GM18498 (cell line): ENCODE results near the gene PSMD1.
"Not testable (repeated sequence)": the region's sequence is repeated elsewhere in the genome, so short reads cannot be mapped to it uniquely, and the experiment has no call there.

Experiments used
- ATAC-seq: cut with Tn5 transposase; IDR thresholded peaks from one replicate; pipeline ENCODE4 v1.9.1; 2021; ENCODE audit warnings: mild to moderate bottlenecking, moderate library complexity; ENCODE audit not compliant: unreplicated experiment

PSMD1 gene

DNA sequence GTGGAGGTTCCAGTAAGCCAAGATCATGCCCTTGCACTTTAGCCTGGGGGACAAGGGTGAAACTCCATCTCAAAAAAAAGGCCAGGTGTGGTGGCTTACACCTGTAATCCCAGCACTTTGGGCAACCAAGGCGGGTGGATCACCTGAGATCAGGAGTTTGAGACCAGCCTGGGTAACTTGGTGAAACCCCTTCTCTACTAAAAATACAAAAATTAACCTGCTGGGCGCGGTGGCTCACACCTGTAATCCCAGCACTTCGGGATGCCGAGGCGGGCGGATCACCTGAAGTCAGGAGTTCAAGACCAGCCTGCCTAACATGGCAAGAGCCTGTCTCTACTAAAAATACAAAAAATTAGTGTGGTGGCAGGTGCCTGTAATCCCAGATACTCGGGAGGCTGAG is 84.1 kb downstream of the PSMD1 start:
- not testable (repeated sequence) for ATAC-seq

- no peak for ATAC-seq
These were observed 88.2 kb downstream of the PSMD1 start for GRCh38 chr2:231144896-231145295.

DNA sequence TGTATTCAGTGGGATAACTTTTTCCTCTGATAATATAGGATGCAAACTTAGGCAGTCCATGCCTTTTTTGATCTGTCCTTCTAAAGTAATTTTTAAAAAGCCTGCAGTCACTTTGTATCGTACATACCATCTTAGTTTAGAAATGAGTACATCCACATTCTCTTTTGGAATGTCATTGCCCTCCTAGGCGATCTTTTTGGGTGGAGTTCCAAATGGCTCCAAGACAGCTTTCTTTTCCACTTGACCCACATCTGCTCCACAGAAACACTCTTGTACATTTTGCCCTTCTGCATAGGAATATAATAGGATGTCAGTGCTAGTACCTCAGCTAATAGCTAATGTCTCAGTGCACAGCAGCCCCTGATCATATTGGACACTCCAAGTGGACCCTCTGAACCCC is 90.0 kb downstream of the PSMD1 start:
- no peak for ATAC-seq

DNA sequence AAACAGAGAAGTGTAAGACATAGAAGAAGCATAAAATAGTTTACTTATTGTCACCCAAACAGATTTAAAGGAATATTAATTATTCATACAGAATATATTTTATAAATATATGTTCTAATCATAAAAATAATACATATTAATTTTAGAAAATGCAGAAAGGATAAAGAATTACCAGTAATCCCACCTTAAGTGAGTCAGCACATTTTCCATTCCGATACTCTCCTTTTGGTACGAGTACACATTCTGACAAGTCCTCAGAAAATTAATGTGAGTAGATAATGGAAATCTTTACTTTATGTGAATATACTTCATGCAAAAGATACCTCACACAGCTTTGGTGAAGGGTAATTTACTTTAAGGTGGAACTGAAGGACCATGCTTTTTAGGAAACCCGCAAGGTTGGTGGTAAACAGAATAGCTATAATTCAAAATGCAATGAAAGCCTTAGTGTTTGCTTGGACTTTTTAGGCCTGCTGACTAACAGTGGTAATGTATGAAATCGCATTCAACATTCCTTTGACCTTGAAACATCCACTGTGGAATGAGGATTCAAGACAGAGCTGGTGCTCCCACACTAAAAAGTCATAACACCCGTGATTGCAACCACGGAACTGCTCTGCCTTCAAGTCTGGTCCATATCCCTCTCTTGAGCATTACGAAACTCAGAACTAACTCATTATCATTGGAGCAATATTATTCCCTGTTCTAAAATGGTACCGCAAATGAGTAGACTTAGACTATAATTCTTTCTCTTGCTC is 96.3 kb downstream of the PSMD1 start:
- ATAC-seq = no peak

GRCh38 chr2:231159306-231159705 is 102.6 kb downstream of the PSMD1 start:
- no peak for ATAC-seq

GRCh38 chr2:231160701-231161100 is 104.0 kb downstream of the PSMD1 start:
- ATAC-seq = no peak

DNA sequence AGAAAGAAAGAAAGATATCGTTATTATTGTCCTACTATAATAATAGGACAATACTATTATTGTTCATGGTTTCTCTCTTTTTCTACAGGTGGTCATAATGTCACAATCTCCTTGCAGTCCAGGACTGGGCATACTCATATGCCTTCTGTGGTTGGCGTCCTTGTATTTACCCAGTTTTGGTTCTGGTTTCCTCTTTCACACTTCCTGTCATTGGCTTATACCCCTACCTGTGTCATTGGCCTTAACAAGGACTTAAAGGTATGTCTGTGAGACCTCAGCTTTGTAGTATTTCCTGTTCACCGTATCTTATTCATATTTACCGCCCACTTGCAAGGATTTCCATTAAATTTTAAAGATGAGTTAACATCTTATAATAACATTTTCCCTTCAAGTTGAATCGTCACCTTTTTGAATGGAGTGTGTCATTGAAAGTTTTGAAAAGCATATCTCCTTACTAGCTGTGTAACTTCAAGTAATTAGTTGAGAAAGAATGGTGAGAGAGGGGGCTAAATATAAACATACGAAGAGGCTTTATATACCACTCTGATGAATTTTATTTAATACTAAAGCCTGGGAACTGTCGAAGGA is 104.7 kb downstream of the PSMD1 start:
- ATAC-seq = no peak

DNA sequence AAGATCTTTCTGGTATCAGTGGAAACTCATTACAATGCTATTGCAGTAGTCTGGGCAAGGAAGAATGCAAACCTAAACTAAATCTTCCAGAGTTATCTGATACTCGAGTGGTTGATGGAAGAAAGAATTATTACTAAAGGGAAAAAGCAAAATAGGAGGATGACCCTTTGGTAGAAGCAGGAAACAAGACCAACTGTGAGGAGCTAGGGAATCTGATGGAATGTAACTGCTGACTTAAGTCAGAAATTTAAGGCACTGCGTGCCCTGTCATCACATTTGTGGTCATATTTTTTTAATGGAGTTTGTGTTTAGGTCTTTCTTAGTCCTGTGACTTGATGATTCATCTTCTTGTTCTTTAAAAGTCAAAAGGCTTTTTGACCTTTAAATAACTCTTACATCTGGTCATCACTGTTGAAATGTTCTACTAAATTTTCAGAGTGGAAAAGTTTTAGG is 105.2 kb downstream of the PSMD1 start:
- no peak for ATAC-seq

GRCh38 chr2:231163011-231163410 is 106.3 kb downstream of the PSMD1 start:
- no peak for ATAC-seq

DNA sequence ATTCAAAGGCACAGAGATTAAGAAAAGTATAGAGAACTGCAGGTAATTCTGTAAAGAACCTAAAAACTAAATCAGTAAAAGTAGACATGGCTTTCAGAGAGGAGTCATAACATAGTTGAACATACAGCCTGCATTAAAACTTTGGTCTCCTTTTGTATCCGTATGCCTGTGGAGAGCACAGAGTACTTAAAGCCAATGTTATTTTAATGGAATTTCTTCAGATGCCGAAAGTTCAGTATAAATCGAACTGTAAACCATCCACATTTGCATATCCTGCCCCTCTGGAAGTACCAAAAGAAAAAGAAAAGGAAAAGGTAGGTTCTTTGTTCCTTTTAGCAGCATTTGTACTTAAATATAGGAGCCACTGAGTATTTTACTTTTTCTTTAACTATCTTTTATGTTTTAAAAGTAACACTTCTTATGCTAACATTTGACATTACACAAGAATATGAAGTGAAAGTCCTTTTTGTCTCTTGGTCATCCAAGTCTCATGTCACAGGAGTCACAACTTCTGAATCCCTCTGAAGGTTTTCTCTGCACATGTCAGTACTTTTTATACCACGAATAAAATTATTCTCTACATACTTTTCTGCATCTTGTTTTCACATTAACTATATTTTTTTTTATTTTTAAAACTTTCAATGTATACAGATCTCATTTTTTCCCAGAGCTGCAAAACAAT is 106.9 kb downstream of the PSMD1 start:
- ATAC-seq = no peak

DNA sequence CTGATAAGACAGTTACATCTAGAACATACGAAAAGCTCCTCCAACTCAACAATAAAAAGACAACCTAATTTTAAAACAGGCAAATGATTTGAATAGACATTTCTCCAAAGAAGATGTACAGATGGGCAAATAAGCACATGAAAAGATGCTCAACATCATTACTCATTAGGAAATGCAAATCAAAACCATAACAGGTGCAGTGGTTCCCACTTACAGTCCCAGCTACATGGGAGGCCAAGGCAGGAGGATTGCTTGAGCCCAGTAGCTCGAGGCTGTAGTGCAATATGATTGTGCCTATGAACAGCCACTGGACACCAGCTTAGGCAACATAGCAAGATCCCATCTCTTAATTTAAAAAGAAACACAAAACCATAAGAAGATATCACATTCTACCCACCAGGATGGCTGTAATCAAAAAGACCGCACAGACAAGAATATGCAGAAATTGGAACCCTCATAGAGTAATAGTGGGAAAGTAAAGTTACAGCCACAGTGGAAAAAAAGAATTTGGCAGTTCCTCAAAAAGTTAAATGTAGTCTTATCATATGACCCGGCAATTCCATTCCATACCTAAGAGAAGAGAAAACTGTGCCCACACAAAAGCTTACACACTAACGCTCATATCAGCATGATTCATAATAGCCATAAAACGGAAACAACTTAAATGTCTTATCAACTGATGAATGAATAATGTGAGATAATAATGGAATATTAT is 111.2 kb downstream of the PSMD1 start:
- no peak for ATAC-seq

- no peak for ATAC-seq
These were observed 111.9 kb downstream of the PSMD1 start for GRCh38 chr2:231168460-231169139.

- no peak for ATAC-seq
These were observed 112.8 kb downstream of the PSMD1 start for GRCh38 chr2:231169488-231169887.

- no peak for ATAC-seq
These were observed 113.4 kb downstream of the PSMD1 start for GRCh38 chr2:231170055-231170454.

GRCh38 chr2:231172025-231172424 is 115.4 kb downstream of the PSMD1 start:
- ATAC-seq = no peak

GRCh38 chr2:231174211-231174651 is 117.6 kb downstream of the PSMD1 start:
- no peak for ATAC-seq

GRCh38 chr2:231176066-231176465 is 119.4 kb downstream of the PSMD1 start:
- no peak for ATAC-seq

DNA sequence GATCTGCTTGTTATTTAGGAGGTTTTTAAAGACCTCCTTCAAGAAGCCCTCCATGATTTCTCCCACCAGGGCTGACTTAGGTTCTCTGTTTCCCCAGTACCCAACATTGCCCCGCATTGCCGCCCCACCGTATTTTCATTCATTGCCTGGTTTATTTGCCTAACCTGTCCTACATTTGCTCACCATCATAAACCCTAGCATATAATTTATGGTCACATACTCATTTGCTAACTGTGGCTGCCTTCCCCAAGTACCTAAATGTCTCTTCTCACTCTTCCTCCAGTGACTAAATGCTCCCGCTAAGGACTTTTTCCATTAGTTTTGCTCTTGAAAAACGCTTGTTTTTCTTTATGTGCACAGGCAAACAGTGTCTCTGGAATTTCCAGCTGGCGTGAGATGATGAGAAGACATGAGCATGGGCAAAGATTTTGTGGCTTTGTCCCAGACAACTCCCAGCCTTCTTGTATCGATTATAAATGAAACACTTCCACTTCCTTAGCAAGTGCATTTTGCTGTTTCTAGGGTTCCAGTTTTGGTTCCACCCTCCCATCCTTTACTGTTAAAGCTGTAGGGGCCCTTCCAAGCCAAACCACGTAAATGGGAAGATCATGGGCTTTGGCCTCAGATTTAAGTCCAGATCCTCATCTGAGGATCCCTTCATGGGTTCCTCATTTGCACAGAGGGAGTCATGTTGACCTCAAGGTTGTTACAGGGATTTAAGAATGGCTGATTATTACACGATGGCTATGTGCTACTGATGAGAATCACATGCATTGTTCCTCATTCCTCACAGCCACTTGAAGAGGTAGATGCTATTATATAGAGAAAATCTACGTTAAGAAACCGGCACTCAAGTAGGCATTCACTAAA is 120.7 kb downstream of the PSMD1 start:
- no peak for ATAC-seq

DNA sequence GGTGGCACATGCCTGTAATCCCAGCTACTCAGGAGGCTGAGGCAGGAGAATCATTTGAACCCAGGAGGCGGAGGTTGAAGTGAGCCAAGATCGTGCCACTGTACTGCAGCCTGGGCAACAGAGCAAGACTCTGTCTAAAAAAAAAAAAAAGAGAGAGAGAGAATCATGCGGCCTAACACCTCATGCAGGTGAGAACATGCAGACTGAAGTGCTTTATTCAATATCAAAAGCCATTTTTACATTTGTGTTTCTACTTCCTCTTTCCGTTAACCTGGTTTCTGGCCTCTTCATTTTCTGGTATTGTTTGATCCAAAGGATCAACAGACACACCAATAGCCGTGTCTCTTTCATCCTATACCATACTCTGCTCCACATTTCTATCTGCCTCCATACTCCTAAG is 122.1 kb downstream of the PSMD1 start:
- ATAC-seq = not testable (repeated sequence)
